ENCODE results near the gene BDKRB1. TPM values are rescaled to one million over a fixed set of nuclear protein-coding genes. Genes with fewer than 3 reads are reported as not detected.

The BDKRB1 gene
- total and polyA plus RNA-seq, 9 of the 15 experiments (the other 6 are each of a cell fraction or from before 2014, with no cell fraction given) = 0.06 to 0.23 (median 0.09) TPM; not detected in 1

- TF ChIP-seq HIVEP1 (CRISPR knock-in tag; IDR thresholded peaks at IDR 0.05) (no peak), FOXA3 (CRISPR knock-in tag; conservative IDR thresholded peaks at IDR 0.05 in 1 of 2, IDR thresholded peaks at IDR 0.05 in 1 of 2) (no peak)
Measured at GRCh38 chr14:96221109-96221650, 34.8 kb upstream of the BDKRB1 start (continued).

DNA sequence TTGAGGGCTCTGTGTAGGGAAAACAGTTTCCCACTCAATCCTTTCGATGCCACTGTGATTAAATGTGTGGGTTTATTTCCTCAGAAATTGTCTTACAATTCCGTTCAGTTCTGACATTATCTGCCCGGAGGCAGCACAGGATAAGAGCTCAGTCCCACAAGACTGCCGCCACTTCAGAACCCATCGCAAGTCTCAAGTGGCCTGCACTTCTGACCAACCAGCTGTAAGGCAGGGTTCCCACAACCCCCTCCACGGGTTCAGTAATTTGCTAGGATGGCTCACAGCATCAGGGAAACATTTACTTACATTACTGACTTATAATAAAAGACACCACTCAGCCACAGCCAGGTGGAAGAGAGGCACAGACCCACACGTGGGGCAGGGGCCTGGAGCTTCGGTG is 34.2 kb upstream of the BDKRB1 start:
- no peaks in the 10 kb centered on the region for H4K20me1 ChIP-seq (replicated peaks; ENCODE audit: control insufficient read depth, insufficient read depth, low read length)
- 2% methylated on average over 7 of the region's 8 CpGs for WGBS (ENCODE audit: insufficient coverage, low coverage, missing lambda C conversion rate)
- H3K9me3 ChIP-seq (replicated peaks; ENCODE audit: control insufficient read depth, insufficient read depth, low read depth, low read length) = no peaks in the 10 kb centered on the region
- no peak overlapping the region for H3K9ac ChIP-seq (ENCODE audit: insufficient read depth in 1 of 2, low read depth in 2 of 2, low read length in 2 of 2)
- ChIA-PET POLR2A (interaction anchor here (1.0 kb wide), 1 partner anchor 12 kb away, joined by 3 read pairs; no protein-coding TSS in a partner anchor), CTCF (ENCODE audit: low intra/inter-chr PET ratio) (no interaction called here)
- peaks cover 0 to 7% of the 10 kb centered on the region in 2 experiments; a peak in 1 of 5 replicates for H3K27me3 ChIP-seq (ENCODE audit: control insufficient read depth in 2 of 2, insufficient read depth in 2 of 2, low read length in 2 of 2)
- H3K4me1 ChIP-seq (replicated peaks in 1 of 2; ENCODE audit: control insufficient read depth in 2 of 2, insufficient read depth in 2 of 2, low read length in 2 of 2) = no peaks in the 10 kb centered on the region
- no peak overlapping the region for H3K27ac ChIP-seq (ENCODE audit: extremely low read depth, low read depth, low read length)
- intact Hi-C loops (cut with micrococcal nuclease) (no loop called here), in situ Hi-C loops (cut with MboI) (no loop called here)
- FAIRE-seq (no peak), ATAC-seq (no peak), DNase-seq (ENCODE audit: extremely low read depth in 1 of 4, low spot score in 3 of 4) (no peak)
- H2AFZ ChIP-seq (ENCODE audit: low read depth, low read length) = no peak overlapping the region
- H3K4me3 ChIP-seq = no peak overlapping the region
- no peak overlapping the region for H3K4me2 ChIP-seq (ENCODE audit: insufficient read depth, low read length)
- no peaks in the 10 kb centered on the region for H3K9me1 ChIP-seq (ENCODE audit: control insufficient read depth, insufficient read depth, low read length)
- H3K79me2 ChIP-seq (ENCODE audit: control insufficient read depth, insufficient read depth, low read length) = no peaks in the 10 kb centered on the region
- no TSS peak for BruUV-seq (replicated peaks)
- no peaks in the 10 kb centered on the region for H3K36me3 ChIP-seq (ENCODE audit: control insufficient read depth, insufficient read depth, low read length)
- TF ChIP-seq ZNF639 (CRISPR knock-in tag; conservative IDR thresholded peaks at IDR 0.05 in 1 of 2, IDR thresholded peaks at IDR 0.05 in 1 of 2) (no peak), ZNF586 (CRISPR knock-in tag; conservative IDR thresholded peaks at IDR 0.05) (no peak), YBX1 (IDR thresholded peaks at IDR 0.05) (no peak), ZHX1 (conservative IDR thresholded peaks at IDR 0.05; ENCODE audit: low read length) (no peak), ARID2 (IDR thresholded peaks at IDR 0.05) (no peak)
- TF ChIP-seq, protein P1, sequence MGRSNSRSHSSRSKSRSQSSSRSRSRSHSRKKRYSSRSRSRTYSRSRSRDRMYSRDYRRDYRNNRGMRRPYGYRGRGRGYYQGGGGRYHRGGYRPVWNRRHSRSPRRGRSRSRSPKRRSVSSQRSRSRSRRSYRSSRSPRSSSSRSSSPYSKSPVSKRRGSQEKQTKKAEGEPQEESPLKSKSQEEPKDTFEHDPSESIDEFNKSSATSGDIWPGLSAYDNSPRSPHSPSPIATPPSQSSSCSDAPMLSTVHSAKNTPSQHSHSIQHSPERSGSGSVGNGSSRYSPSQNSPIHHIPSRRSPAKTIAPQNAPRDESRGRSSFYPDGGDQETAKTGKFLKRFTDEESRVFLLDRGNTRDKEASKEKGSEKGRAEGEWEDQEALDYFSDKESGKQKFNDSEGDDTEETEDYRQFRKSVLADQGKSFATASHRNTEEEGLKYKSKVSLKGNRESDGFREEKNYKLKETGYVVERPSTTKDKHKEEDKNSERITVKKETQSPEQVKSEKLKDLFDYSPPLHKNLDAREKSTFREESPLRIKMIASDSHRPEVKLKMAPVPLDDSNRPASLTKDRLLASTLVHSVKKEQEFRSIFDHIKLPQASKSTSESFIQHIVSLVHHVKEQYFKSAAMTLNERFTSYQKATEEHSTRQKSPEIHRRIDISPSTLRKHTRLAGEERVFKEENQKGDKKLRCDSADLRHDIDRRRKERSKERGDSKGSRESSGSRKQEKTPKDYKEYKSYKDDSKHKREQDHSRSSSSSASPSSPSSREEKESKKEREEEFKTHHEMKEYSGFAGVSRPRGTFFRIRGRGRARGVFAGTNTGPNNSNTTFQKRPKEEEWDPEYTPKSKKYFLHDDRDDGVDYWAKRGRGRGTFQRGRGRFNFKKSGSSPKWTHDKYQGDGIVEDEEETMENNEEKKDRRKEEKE (IDR thresholded peaks at IDR 0.05; ENCODE audit: borderline replicate concordance in 1 of 2, control insufficient read depth in 1 of 2, low read depth in 2 of 2, low read length in 1 of 2) = no peak
- TF ChIP-seq, protein P2, sequence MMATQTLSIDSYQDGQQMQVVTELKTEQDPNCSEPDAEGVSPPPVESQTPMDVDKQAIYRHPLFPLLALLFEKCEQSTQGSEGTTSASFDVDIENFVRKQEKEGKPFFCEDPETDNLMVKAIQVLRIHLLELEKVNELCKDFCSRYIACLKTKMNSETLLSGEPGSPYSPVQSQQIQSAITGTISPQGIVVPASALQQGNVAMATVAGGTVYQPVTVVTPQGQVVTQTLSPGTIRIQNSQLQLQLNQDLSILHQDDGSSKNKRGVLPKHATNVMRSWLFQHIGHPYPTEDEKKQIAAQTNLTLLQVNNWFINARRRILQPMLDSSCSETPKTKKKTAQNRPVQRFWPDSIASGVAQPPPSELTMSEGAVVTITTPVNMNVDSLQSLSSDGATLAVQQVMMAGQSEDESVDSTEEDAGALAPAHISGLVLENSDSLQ (IDR thresholded peaks at IDR 0.05) = no peak
- TF ChIP-seq, protein P3, sequence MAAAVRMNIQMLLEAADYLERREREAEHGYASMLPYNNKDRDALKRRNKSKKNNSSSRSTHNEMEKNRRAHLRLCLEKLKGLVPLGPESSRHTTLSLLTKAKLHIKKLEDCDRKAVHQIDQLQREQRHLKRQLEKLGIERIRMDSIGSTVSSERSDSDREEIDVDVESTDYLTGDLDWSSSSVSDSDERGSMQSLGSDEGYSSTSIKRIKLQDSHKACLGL (CRISPR knock-in tag; IDR thresholded peaks at IDR 0.05; ENCODE audit: borderline replicate concordance, poor library complexity, severe bottlenecking) = no peak
